NOMO-1 treated with dmso at 0.1 percent for 144 hours (cell line): Measurements from ENCODE around the gene TMEM141.
"Not testable (repeated sequence)": the region's sequence is repeated elsewhere in the genome, so short reads cannot be mapped to it uniquely, and the experiment has no call there.

ENCODE experiments used
- DNase-seq: peaks from one replicate; lab custom pipeline; 2025; ENCODE audit not compliant: unreplicated experiment; lab: John Stamatoyannopoulos, UW

TMEM141 gene

DNA sequence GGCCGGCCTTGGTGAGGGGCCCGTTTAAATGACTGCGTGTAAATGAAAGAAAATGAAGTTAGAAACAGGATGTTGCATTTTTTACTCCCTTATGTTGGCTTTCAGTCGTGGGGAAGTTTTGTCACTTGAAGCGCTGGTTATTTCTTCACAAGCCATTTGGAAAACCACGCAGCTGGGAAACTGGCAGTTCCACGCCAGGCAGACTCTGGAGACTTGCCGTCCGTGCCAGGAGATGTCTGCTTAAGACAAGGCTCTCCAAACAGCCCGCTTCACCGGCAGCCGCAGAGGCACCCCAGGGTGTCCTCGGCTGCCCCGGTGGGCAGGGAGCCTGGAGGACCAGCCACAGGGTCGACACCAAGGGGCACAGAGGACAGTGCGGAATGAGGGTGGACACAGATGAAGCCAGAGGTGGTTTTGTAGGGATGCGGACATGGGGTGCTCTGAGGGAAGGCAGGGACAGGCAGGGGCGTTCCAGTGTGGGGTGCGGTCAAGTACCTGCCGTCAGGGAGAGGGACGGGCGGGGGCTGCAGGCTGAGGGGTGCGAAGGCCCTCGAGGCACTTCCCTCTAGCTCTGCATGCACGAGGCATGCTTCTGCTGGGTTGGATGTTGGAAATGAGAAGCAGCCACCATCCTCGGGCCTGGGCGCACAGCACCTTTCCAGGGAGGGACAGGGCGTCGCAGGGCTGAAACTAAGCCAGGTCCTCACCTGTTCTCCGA is 40.0 kb downstream of the TMEM141 start:
- no peak for DNase-seq

DNA sequence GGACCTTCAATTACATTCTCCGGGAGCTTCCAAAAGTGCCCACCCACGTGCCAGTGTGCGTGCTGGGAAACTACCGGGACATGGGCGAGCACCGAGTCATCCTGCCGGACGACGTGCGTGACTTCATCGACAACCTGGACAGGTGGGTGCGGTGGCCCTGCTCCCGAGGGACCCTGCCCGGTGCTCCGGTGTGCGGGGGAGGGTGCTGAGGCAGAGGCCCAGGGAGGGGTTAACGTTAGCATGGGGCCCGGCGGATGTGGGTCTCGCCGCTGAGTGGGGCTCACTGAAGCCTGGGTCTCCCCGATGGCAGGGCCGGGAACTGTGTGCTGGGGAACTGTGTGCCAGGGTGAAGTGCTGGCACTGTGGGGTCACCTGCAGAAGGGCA is 40.6 kb downstream of the TMEM141 start:
- DNase-seq = no peak

- no peak for DNase-seq
Measured at GRCh38 chr9:136832581-136832980, 41.4 kb downstream of the TMEM141 start.

DNA sequence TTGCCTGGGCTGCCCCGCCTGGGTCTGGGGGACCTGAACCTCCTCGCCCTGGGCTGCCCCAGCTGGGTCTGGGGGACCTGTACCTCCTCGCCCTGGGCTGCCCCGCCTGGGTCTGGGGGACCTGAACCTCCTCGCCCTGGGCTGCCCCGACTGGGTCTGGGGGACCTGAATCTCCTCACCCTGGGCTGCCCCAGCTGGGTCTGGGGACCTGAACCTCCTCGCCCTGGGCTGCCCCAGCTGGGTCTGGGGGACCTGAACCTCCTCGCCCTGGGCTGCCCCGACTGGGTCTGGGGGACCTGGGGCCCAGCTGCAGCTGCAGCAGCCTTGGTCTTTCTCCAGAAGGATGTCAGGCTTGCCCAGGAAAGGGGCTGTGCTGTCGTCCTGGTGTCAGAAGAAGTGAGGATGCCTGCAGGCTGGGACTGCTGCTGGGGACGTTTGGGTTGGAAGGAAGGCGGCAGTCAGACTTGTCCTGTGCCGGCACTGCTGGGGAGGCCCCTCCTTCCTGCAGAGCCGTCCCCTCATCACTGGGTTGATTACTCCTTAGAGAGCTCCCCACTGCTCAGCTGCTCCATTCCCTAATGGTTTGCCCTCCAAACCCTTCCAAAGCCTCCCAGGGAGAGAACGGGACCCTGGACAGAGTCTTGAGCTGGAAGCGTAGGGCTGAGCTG is 42.4 kb downstream of the TMEM141 start:
- DNase-seq = not testable (repeated sequence)

DNA sequence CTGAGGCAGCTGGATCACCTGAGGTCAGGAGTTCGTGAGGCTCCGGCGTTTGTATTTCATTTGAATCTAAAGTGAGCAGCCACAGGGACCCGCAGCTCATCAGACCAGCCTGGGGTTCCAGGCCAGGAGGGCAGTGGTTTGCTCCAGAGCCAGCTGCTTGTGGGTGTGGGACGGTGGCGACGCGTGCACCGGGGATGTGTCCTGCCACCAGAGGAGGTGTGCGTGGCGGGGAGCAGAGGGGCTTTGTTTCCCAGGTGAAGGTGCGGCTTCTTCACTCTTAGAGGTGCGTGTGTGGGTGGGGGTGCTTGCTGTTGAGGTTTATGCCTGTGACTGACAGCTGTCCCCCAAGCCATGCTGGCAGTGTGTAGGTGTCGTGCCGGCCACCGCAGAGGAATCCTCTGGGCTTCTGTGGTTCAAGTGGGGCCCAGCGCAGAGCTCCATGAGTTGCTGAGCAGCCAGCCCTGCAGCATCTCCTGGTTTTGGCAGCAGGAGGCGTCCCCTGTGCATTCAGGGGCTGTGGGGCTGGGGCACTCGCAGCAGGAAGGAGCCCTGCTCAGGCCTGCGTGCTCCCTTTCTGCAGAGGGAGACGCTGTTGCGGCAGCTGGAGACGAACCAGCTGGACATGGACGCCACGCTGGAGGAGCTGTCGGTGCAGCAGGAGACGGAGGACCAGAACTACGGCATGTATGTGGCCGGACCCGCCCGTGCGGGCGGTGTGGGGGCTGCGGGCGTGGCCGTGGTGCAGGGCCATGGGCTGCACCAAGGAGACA is 44.2 kb downstream of the TMEM141 start:
- DNase-seq = no peak

DNA sequence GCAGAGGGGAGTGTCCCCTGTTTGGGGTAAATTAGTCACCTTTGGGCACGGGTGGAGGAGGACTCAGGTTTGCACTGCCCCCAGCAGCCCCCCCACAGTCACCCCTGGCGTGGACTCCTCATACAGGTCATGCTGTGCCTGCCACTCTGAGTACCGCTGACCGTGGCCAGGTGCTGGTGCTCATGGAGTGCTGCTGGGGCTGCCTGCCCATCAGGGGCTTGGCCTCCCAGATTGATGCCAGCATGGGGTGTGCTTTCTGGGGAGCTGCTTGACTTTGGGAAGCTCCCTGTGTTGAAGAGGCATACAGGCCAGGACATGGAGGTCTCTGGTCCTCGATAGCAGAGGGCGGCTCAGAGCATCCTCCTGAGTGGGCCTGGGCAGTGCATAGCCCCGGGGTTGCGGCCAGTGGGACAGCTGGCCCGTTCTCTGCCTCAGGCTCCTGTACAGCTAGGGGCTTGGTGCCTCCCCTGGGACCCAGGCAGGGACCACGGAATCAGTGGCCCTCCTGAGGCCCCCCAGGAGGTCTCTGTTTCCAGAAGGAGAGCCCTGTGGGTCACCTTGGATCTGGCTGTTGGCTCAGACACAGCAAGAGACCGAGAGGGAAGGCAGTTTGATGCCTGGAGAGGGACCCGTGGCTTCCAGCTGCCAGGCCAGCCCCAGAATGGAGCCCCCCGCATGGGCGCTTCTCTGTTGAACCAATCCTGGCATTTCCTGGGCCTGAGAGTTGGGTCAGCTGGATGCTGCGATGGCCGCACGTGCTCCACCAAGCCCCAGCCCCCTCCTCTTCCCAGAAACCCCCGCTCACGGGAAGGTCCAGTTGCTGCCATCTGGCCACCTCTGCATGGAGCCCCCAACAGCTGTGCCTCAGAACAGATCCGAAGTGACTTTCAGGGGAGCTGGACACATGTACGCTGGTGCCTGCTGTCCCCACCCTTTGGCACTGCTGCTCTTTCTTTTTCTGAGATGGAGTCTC is 45.1 kb downstream of the TMEM141 start:
- no peak for DNase-seq

DNA sequence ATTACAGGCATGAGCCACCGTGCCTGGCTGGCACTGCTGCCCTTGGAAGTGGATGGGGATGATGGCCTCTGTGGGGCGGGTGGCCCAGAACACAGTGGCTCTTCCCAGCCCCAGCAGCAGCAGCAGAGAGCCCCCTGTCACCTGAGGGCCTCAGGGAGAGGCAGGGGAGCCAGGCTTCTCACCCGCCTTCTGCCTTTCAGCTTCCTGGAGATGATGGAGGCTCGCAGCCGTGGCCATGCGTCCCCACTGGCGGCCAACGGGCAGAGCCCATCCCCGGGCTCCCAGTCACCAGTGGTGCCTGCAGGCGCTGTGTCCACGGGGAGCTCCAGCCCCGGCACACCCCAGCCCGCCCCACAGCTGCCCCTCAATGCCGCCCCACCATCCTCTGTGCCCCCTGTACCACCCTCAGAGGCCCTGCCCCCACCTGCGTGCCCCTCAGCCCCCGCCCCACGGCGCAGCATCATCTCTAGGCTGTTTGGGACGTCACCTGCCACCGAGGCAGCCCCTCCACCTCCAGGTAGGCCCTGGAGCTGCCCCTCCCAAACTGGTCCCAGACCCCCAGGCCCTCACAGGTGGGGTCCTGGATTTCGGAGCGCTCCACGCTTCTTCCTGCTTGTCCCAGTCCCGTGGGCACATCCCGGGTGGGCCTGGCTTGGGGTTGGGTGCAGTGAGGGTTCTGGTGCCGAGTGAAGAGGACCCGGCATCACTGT is 46.2 kb downstream of the TMEM141 start:
- no peak for DNase-seq

- DNase-seq = not testable (repeated sequence)
Measured at GRCh38 chr9:136837856-136838277, 46.7 kb downstream of the TMEM141 start.

DNA sequence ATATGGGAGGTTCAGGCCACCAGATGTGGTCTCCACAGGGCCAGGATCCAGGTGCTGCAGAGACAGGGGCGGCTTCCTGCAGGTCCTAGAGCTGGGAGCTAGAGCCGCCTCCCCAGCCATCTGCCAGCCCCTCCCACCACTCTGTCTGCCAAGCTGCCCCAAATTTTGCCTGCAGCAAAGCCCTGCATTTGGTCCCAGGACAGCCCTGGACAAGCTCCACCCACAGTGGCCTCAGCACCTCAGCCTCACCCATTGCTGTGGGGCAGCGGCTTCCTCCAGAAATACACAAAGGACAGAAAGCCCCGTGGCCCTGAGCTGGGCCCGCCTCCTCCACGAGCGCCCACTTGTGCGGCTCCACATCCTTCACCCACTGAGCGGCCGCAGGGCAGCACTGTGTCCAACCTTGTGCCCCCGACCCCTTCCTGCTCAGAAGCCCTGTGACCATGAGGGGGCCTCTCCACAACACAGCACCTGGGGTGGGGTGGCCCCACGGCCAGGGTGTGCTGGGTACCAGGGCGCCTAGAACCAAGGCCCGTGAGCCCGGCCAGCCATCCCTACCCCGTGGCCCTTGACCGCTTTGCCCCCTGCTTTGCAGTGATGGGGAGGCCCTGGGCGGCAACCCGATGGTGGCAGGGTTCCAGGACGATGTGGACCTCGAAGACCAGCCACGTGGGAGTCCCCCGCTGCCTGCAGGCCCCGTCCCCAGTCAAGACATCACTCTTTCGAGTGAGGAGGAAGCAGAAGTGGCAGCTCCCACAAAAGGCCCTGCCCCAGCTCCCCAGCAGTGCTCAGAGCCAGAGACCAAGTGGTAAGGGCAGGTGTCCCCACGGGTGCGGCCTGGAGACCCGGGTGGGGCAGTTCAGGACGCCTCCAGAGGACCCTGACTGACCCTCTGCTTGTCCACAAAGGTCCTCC is 47.4 kb downstream of the TMEM141 start:
- no peak for DNase-seq

GRCh38 chr9:136839229-136840139 is 48.3 kb downstream of the TMEM141 start:
- DNase-seq = no peak

- no peak for DNase-seq
Measured at GRCh38 chr9:136840140-136840876, 49.2 kb downstream of the TMEM141 start.

DNA sequence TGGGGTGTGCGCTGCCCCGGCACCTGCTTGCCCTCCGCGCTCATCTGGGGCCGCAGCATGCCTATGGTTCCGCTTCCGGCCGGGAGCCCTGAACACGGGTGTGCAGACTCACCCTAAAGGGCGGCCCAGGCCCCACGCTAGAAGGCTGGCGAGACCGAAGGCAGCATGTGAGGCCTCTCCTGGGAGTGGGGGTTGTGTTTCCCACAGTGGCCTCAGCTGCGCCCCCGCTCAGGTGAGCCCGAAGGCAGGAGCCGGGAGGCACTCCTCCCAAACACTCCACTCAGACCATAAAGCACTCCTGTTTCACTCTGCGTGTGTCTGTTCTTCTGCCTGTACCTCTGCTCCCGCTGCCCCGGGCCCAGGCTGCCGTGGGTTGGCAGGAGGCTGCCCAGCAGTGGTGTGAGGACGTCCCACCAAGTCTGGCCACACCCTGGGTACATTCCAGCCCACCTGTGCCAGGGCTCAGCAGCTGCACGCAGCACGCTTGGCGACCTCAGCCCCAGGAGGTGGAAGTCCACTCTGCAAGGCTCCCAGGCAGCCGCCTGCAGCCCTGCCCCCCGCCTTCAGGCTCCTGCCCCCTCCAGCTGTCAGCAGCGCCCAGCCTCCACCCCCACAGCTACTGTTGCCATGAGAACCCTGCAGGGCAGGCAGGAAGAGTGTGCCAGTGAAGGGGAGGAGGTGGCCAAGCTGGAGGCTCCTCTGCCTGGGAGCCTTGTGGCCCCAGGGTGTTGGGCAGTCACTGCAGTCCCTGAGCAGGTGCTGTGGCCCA is 49.9 kb downstream of the TMEM141 start:
- peak; percentile 15 for DNase-seq

DNA sequence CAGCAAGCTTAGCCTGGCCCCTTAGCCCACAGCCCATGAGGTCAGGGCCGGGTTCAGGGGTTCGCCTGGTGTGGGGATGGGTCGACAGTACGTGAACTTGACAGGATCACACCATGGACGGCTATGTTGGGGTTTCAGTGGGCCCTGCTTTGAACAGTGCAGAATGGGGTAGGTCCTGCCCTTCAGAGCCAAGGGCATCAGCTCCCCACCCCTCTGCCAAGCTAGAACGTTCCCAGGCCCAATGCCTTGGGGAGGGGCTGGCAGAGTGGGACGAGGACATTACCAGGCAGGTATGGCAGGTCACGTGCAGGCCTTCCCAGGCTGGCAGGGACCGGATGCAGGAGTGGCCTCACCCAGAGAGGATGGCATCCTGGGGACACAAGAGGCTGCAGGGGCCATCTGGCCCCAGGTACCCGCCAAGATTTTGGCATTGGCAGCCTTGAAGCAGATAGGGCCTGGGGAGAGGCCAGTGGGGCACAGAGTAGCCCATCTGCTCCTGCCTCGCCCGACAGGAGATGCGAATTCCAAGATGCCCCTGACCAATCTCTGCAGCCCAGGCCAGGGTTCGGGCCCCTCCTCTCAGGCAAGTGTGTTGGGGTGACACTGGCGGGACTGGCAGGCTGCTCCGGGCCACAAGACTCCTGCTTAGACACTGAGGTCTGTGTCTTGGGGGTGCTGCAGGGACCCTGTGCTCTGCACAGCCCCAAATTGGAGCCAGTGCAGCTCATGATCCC is 50.7 kb downstream of the TMEM141 start:
- not testable (repeated sequence) for DNase-seq

DNA sequence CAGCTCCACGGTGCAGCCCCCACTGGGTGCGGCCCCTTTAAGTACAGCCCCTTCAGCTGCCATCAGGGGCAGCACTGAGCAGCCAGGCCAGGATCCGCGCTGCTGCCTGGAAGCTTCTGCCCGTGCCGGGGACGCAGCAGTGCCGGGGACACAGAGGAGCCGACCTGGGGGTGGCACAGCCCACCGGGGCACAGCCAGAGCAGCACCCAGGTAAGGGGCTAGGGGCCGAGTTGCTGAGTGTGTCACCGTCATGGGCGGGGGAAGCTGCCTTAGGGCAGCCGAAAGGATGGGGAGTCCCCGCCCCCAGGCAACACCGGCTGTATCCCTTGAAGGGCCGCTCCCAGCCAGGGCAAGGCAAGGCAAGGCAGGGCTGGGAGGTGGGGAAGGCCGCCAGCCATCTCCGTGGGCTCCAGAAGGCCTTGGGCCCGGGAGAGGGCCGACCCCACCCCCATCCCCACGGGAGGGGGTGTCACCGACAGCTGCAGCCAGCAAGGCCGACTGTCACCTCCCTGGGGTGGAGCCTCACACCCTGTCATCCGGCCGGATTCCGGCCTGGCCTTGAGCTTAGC is 51.3 kb downstream of the TMEM141 start, which contains the start of gene AJM1:
Gene AJM1 (plus strand): TSS at position 99 of the 569 bp plus-strand sequence. CDS start 1,937 bp downstream, outside the sequence.
- peak; percentile 69 for DNase-seq
